HG02938 (cell line): ENCODE measurements around the gene ECHDC3.

Source experiments
- ATAC-seq: cut with Tn5 transposase; IDR thresholded peaks from one replicate; pipeline ENCODE4 v1.9.1; 2021; ENCODE audit warnings: mild to moderate bottlenecking, moderate library complexity; ENCODE audit not compliant: unreplicated experiment

The ECHDC3 gene

DNA sequence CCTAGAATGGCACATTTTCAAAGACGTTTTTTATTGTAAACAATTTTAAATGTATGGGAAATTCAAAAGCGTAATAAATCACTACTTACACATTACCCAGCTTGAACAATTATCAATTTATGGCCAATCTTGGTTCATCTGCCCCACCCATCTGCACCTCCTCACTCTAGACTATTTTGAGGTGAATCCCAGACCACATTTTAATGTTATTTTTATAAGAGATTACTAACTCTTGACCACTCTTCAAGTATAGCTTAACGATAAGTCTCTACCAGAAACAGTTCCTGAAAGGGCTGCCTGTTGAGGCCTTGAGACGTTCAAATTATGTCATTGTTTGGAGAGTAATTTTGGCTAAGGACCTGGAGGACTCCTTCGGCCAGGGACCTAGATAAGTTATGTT is 33.2 kb downstream of the ECHDC3 start:
- ATAC-seq: no peak

- ATAC-seq: no peak
These were observed 33.9 kb downstream of the ECHDC3 start for GRCh38 chr10:11776080-11776479.

- no peak for ATAC-seq
These were observed 38.9 kb downstream of the ECHDC3 start for GRCh38 chr10:11781114-11781513.

DNA sequence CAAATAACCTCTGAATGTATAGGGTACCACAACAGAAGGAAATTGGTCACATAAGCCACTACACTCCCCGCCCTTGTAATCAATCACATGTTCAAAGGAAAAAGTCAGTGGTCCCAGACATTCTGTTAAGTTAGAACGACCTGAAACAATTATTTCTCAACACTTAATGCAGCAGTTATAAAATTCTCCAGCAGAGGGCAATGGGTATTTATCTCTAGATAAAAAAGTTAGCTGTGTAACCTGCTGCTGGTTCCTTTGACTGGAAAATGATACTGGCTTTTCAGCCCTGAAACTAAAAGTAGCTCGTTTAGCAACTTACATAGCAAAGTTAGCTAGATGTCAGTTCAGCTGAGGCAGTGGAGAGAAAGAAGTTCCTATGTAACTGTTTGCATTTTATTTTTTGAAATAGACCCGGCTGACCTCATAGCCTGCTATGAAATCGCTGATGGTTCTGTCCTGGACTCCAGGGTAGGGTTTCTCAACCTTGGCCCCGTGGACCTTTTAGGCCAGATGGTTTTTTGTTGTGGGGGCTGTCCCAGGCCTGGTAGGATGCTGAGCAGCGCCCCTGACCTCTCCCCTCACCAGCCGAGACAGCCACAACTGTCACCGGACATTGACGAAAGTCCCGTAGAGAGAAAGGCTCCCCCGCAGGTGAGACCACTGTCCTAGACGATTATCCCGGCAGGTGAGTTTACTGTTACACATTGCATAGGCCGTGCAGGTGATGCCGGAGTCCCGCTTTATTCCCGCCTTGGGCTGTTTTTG is 40.8 kb downstream of the ECHDC3 start:
- ATAC-seq: no peak

GRCh38 chr10:11783558-11783865 is 41.3 kb downstream of the ECHDC3 start:
- ATAC-seq: no peak

DNA sequence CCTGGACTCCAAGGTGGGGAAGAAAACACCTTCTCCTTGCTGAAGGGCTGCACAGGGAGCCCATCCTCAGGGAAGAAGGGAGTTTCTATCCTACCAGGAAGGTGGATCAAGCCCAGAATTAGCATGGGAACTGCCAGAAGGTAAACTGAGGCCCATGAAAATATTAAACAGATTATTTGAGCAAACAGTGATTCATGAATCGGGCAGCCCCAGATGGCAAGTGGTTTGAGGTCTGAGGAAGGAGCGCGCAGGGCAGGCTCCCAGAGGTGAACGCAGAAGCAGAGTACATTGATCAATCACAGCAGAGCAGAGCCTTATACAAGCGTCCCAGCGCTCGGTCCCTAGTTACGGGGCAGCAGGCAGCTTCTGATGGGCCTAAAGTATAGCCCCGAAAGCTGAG is 45.2 kb downstream of the ECHDC3 start:
- no peak for ATAC-seq

DNA sequence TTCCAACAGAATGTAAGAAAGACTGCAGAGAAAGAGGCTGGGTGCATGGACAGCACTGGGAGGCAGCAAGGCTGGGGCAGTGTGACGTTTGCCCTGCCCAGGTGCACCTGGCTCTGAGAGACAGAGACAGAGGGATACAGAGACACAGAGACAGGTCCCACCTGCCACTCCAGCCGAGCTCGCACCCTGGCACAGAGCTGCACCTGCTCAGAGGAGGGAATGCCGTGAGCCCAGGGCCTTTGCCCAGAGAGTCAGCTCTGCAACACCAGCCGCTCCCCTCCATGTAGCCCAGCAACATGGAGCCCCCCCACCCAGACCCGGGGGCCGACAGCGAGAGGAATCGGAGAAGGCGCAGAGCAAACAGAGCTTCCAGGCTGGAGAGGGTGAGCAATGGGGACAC is 45.7 kb downstream of the ECHDC3 start:
- no peak for ATAC-seq

- no peak for ATAC-seq
These were observed 47.1 kb downstream of the ECHDC3 start for GRCh38 chr10:11789306-11789705.

- no peak for ATAC-seq
These were observed 47.8 kb downstream of the ECHDC3 start for GRCh38 chr10:11789956-11790355.

DNA sequence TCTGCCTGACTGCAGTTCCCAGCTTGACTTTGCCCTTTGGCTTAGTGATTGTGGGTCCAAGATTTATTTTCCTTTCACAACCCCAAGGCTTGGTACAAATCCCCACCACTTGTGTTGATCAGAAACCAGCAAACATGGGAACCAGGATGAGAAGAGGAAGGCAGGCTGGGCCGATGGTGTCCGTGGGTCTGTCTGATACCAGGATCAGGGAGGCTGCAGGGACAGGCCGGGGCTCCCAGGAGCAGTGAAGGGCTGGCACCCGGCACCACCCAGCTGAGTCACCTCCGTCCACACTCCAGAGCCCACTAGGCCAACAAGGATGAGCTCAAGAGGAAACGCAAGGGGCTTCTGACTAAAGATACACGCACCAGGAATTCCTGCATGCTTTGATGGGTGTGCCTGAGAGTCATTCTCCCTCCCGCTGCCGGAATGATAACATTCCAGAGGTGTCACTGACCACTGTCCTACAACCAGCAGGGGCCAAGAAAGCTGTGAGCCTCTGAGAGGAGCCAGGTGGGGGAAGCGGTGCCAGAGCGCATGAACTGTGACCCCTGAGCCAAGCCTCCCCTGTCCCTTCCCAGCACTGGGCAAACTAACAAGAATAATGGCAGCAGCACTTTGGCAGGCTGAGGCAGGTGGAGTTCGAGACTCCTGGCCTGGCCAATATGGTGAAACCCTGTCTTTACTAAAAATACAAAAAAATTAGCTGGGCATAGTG is 51.7 kb downstream of the ECHDC3 start:
- ATAC-seq: no peak

DNA sequence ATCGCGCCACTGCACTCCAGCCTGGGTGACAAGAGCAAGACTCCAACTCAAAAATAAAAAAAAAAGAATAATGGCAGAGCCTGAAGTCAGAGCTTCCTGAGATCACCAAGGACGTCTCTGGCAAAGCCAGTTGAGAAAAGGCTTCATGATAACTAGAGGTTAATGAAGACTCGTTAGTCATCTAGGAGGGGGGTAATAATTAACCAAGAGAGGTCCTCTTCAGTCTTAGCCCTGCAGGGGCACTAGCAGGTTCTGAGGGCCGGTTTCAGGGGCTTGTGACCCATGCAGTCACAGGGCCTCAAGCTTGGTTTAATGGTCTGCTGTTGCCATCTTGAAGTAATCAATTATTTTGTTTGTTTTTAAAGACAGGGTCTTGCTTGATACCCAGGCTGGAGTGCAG is 52.4 kb downstream of the ECHDC3 start:
- ATAC-seq: no peak

GRCh38 chr10:11795101-11795920 is 53.1 kb downstream of the ECHDC3 start:
- ATAC-seq: no peak

DNA sequence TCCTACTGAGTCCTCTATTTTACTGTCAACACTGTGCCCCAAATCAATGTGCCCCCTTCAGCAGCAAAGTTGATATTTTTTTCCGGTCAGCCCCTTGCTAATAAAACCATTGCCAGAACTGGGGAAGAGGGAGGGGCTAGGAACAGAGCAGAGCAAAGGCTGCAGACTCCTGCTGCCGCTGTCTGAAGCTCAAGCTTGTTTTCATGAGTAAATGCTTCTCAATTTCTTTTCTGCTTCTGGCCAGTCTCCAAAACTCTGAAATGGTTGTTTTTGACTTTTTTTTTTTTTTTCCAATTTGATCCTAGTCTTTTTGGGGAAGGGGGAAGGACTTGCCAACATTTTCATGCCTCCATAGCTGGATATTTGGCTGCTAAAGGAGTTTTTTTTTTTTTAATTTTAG is 54.3 kb downstream of the ECHDC3 start:
- no peak for ATAC-seq

DNA sequence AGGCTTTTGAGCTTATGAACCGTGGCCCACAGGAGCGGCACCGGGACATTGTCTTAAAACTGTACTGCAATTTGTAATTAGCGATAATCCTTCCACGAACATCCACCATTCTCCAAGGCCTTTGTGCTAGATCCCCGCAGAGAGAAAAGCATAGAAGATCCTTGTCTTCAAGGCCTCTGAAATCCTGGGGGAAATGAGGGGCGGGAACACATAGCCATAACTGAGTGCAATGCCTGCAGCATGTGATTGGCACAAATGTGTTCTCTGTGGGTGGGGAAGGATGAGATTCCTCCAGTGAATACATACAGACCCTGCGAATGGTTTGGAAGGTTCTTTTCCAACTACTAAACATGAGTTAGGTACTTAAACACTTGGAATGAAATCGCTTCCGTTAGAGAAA is 55.1 kb downstream of the ECHDC3 start:
- no peak for ATAC-seq

- ATAC-seq: no peak
These were observed 55.9 kb downstream of the ECHDC3 start for GRCh38 chr10:11797847-11798633.

GRCh38 chr10:11798845-11799735 is 56.9 kb downstream of the ECHDC3 start:
- ATAC-seq: no peak

- ATAC-seq: no peak
These were observed 57.5 kb downstream of the ECHDC3 start for GRCh38 chr10:11799736-11800080.

GRCh38 chr10:11804336-11804735 is 62.2 kb downstream of the ECHDC3 start:
- no peak for ATAC-seq

DNA sequence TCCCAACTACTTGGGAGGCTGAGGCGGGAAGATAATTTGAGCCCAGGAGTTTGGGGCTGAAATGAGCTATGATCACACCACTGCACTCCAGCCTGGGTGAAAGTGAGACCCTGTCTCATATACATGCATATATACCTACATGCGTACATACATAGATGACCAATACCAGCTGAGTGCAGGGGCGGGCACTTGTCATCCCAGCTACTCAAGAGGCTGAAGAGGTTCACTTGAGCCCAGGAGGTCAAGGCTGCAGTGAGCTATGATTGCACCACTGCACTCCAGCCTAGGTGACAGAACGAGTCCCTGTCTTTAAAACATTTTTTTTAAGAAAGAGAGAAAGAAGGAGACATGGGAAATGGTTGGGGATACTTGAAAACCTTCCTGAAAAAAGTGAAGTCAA is 63.6 kb downstream of the ECHDC3 start:
- ATAC-seq: no peak

DNA sequence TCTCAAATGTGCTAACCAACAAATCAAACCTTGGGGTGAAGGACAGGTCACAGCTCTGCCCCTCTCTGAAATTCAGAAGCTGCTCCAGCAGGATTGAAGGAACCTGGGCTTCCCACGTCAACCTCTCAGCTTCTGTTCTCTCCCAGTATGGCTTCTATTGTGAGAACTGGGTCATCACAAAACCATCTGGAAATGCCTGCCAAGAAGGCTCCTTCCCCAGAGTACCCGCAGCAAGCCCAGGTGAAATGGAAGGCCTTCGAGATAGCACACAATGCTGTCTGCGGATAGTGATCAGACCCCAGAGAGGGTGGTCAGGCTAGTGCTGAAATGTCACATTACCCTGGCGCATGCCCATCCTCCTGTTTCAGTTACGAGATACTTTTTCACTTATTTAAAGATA is 64.5 kb downstream of the ECHDC3 start:
- ATAC-seq: no peak
